H9 (cell line): ENCODE data around the gene SPATA20. TPM values are rescaled to one million over a fixed set of nuclear protein-coding genes. Genes with fewer than 3 reads are reported as not detected.

ENCODE experiments used
- DNase-seq: peaks from one replicate; pipeline ENCODE4 v3.0.0-alpha.2; 2017
- H2AFZ ChIP-seq: one replicate; pipeline ENCODE4 v1.6.1; 2013; ENCODE audit warnings: mild to moderate bottlenecking, low read length, control low read depth, moderate library complexity
- H2AK5ac ChIP-seq: 2 replicates; pipeline ENCODE4 v1.6.1; 2013; ENCODE audit warnings: low read length, control low read depth, mixed read lengths; ENCODE audit not compliant: insufficient read length
- H2BK120ac ChIP-seq: one replicate; pipeline ENCODE4 v1.6.1; 2013; ENCODE audit warnings: low read depth, mild to moderate bottlenecking, low read length, control low read depth, inconsistent platforms; ENCODE audit not compliant: poor library complexity, severe bottlenecking
- H2BK12ac ChIP-seq: 2 replicates; pipeline ENCODE4 v1.6.1; 2013; ENCODE audit warnings: low read length, control low read depth, mixed read lengths, low read depth; ENCODE audit not compliant: insufficient read length
- H2BK15ac ChIP-seq: 2 replicates; pipeline ENCODE4 v1.6.1; 2013; ENCODE audit warnings: low read depth, low read length, control low read depth
- H2BK20ac ChIP-seq: one replicate; pipeline ENCODE4 v1.6.1; 2013; ENCODE audit warnings: low read depth, mild to moderate bottlenecking, low read length, control low read depth, inconsistent platforms; ENCODE audit not compliant: poor library complexity, severe bottlenecking
- H2BK5ac ChIP-seq: 2 replicates; pipeline ENCODE4 v1.6.1; 2013; ENCODE audit warnings: low read length, control low read depth, mixed read lengths; ENCODE audit not compliant: insufficient read length
- H3K14ac ChIP-seq: 2 replicates; pipeline ENCODE4 v1.6.1; 2013; ENCODE audit warnings: low read length, control low read depth; ENCODE audit not compliant: insufficient read depth
- H3K18ac ChIP-seq: 2 replicates; pipeline ENCODE4 v1.6.1; 2013; ENCODE audit warnings: low read depth, mild to moderate bottlenecking, mixed read lengths, low read length, control low read depth; ENCODE audit not compliant: insufficient read length
- H3K23ac ChIP-seq: 2 replicates; pipeline ENCODE4 v1.6.1; 2013; ENCODE audit warnings: low read length, control low read depth, mixed read lengths, low read depth; ENCODE audit not compliant: insufficient read length
- H3K23me2 ChIP-seq: 2 replicates; pipeline ENCODE4 v1.6.1; 2013; ENCODE audit warnings: low read depth, mild to moderate bottlenecking, mixed read lengths, low read length, control low read depth; ENCODE audit not compliant: insufficient read length, poor library complexity, severe bottlenecking
- H3K27ac ChIP-seq: 2 replicates; pipeline ENCODE4 v1.5.1; 2013; ENCODE audit warnings: low read length, control low read depth, mixed read lengths, low read depth; ENCODE audit not compliant: insufficient read length
- H3K27me3 ChIP-seq: 2 replicates; pipeline ENCODE4 v1.6.1; 2013; ENCODE audit warnings: low read length, control low read depth, inconsistent platforms; ENCODE audit not compliant: insufficient read depth
- H3K4ac ChIP-seq: 2 replicates; pipeline ENCODE4 v1.6.1; 2013; ENCODE audit warnings: low read depth, mild to moderate bottlenecking, control low read depth, inconsistent platforms, low read length, moderate library complexity
- H3K4me1 ChIP-seq: 2 replicates; pipeline ENCODE4 v1.6.1; 2013; ENCODE audit warnings: low read length, control low read depth, inconsistent platforms; ENCODE audit not compliant: insufficient read depth
- H3K4me2 ChIP-seq: 2 replicates; pipeline ENCODE4 v1.6.1; 2013; ENCODE audit warnings: low read length, control low read depth, mixed read lengths; ENCODE audit not compliant: insufficient read length, insufficient read depth
- H3K56ac ChIP-seq: 2 replicates; pipeline ENCODE4 v1.6.1; 2013; ENCODE audit warnings: low read depth, mild to moderate bottlenecking, mixed read lengths, low read length, control low read depth; ENCODE audit not compliant: insufficient read length
- H3K79me1 ChIP-seq: 2 replicates; pipeline ENCODE4 v1.6.1; 2013; ENCODE audit warnings: low read depth, mild to moderate bottlenecking, moderate library complexity, low read length, control low read depth, inconsistent platforms; ENCODE audit not compliant: insufficient read depth, poor library complexity, severe bottlenecking
- H3K79me2 ChIP-seq: 2 replicates; pipeline ENCODE4 v1.6.1; 2013; ENCODE audit warnings: low read length, control low read depth, inconsistent platforms; ENCODE audit not compliant: insufficient read depth
- H3K9ac ChIP-seq: 2 replicates; pipeline ENCODE4 v1.6.1; 2013; ENCODE audit warnings: low read length, control low read depth, mixed read lengths; ENCODE audit not compliant: insufficient read length; ENCODE audit errors: extremely low read depth
- H3K9me3 ChIP-seq: one replicate; pipeline ENCODE4 v1.6.1; 2013; ENCODE audit warnings: low read depth, low read length, inconsistent platforms; ENCODE audit not compliant: control insufficient read depth
- H3T11ph ChIP-seq: one replicate; pipeline ENCODE4 v1.6.1; 2013; ENCODE audit warnings: mild to moderate bottlenecking, low read length, control low read depth, inconsistent platforms
- H4K20me1 ChIP-seq: one replicate; pipeline ENCODE4 v1.6.1; 2013; ENCODE audit not compliant: control insufficient read depth, insufficient read length, insufficient read depth
- H4K5ac ChIP-seq: 2 replicates; pipeline ENCODE4 v1.6.1; 2013; ENCODE audit warnings: low read depth, mild to moderate bottlenecking, mixed read lengths, low read length, control low read depth; ENCODE audit not compliant: insufficient read length
- H4K8ac ChIP-seq: replicated peaks from 2 replicates; pipeline ENCODE4 v1.6.1; 2013; ENCODE audit warnings: low read length, control low read depth, mixed read lengths, low read depth; ENCODE audit not compliant: insufficient read length
- H4K91ac ChIP-seq: 2 replicates; pipeline ENCODE4 v1.6.1; 2013; ENCODE audit warnings: low read depth, mild to moderate bottlenecking, moderate library complexity, mixed read lengths, low read length, control low read depth; ENCODE audit not compliant: insufficient read length
- H3K27ac Mint-ChIP-seq, 3 experiments: 2 replicates in 2 of 3; 3 replicates in 1 of 3; pipeline ENCODE4 v1.8.0; 2020 to 2021; ENCODE audit warnings: mixed read lengths in 3 of 3, mild to moderate bottlenecking in 1 of 3, moderate library complexity in 1 of 3
- H3K27me3 Mint-ChIP-seq: 2 replicates; pipeline ENCODE4 v1.8.0; 2021; ENCODE audit warnings: low read depth, mild to moderate bottlenecking, moderate library complexity, mixed read lengths
- H3K36me3 Mint-ChIP-seq, 3 experiments: 2 replicates in 2 of 3; 3 replicates in 1 of 3; pipeline ENCODE4 v1.8.0; 2020 to 2021; ENCODE audit warnings: low read depth in 3 of 3, mixed read lengths in 3 of 3; ENCODE audit not compliant: insufficient read depth in 1 of 3
- H3K4me1 Mint-ChIP-seq, 2 experiments: 2 replicates each; pipeline ENCODE4 v1.8.0; 2020; ENCODE audit warnings: mixed read lengths in 2 of 2
- H3K4me3 Mint-ChIP-seq, 2 experiments: 2 replicates in 1 of 2; 3 replicates in 1 of 2; pipeline ENCODE4 v1.8.0; 2020 to 2021; ENCODE audit warnings: mild to moderate bottlenecking in 2 of 2, mixed read lengths in 2 of 2, moderate library complexity in 1 of 2
- H3K9me3 Mint-ChIP-seq, 2 experiments: 2 replicates in 1 of 2; 3 replicates in 1 of 2; pipeline ENCODE4 v1.8.0; 2020; ENCODE audit warnings: mild to moderate bottlenecking in 2 of 2, mixed read lengths in 2 of 2, moderate library complexity in 1 of 2
- CTCF ChIP-seq: fragments of 200-600 bp; sonication (generic); conservative IDR thresholded peaks from 3 replicates; pipeline ENCODE4 v1.8.0; 2021; ENCODE audit warnings: antibody characterized with exemption, mild to moderate bottlenecking
- WGBS: extraction: QIAGEN DNeasy Blood & Tissue Kit; methylation state at CpG from one replicate; pipeline ENCODE4 v1.1.7; 2013; ENCODE audit warnings: missing lambda C conversion rate, low lambda C conversion rate, mixed read lengths; ENCODE audit not compliant: insufficient read length; ENCODE audit errors: extremely low coverage; 5-methylcytosine and 5-hydroxymethylcytosine counted together
- total RNA-seq: library from RNA; stranded (reverse); gene quantifications from 2 replicates; pipeline ENCODE4 v1.2.1, GENCODE V29; 2021

SPATA20 gene
- total RNA-seq, 1 experiment from 2014 or later = 23.9 TPM

DNA sequence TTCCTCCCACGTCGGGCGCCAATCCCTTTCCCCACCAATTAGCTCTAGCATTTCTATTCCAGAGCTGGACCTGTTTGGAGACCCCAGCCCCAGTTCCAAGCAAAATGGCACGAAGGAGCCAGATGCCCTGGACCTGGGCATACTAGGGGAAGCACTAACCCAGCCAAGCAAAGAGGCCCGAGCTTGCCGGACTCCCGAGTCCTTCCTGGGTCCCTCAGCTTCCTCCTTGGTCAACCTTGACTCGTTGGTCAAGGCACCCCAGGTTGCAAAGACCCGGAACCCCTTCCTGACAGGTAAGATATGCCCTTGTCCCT lies 5.6 kb upstream of the SPATA20 start:
- Histone ChIP-seq H3K23me2 (peaks cover 8% of the 10 kb centered on the region), H2BK15ac (no peak overlapping the region), H4K5ac (no peak overlapping the region), H4K8ac (no peak overlapping the region), H3K9me3 (no peaks in the 10 kb centered on the region), H3K23ac (no peak overlapping the region), H4K91ac (no peak overlapping the region), H3K4me2 (peak overlapping the region; percentile 76), H2AFZ (no peak overlapping the region), H4K20me1 (no peaks in the 10 kb centered on the region), H3T11ph (no peak overlapping the region), H3K14ac (no peak overlapping the region), H2AK5ac (no peak overlapping the region), H3K27ac (no peak overlapping the region), H3K79me2 (no peaks in the 10 kb centered on the region), H2BK20ac (no peak overlapping the region), H3K56ac (no peak overlapping the region), H3K9ac (no peak overlapping the region), H2BK5ac (no peak overlapping the region), H2BK12ac (no peak overlapping the region), H3K18ac (no peak overlapping the region), H2BK120ac (no peak overlapping the region), H3K4ac (no peak overlapping the region), H3K79me1 (no peaks in the 10 kb centered on the region), H3K4me1 (0 out of 2 replicates have a peak, but pooled peaks cover 2% of the 10 kb centered on the region), H3K27me3 (no peaks in the 10 kb centered on the region; the same call in 1 of the 2 replicates)
- no peaks in the 10 kb centered on the region for H3K9me3 Mint-ChIP-seq
- peaks cover 0 to 3% (median 0%) of the 10 kb centered on the region in 3 experiments; a peak in 3 of 7 replicates for H3K36me3 Mint-ChIP-seq
- no CpG with 5 or more reads among the region's 9 CpGs for WGBS
- peaks cover 33% of the 10 kb centered on the region for H3K27me3 Mint-ChIP-seq
- no peak for TF ChIP-seq CTCF
- peaks cover 23 to 36% of the 10 kb centered on the region in 2 experiments for H3K4me1 Mint-ChIP-seq
- peak overlapping the region; percentile 69 to 82 for H3K4me3 Mint-ChIP-seq
- DNase-seq = no peak
- H3K27ac Mint-ChIP-seq = no peak overlapping the region
